Vagina (tissue), 2 donors: ENCODE measurements around the gene TAS2R40.

ENCODE experiments used
- POLR2A ChIP-seq, 2 donors: fragments of 450-650 bp; IDR thresholded peaks; one replicate each; pipeline ENCODE4 v1.6.1; 2017; ENCODE audit warnings: antibody characterized with exemption in 2 of 2, mild to moderate bottlenecking in 2 of 2, moderate library complexity in 2 of 2
- POLR2AphosphoS5 ChIP-seq, 2 donors: sonication (generic); formaldehyde crosslinking; IDR thresholded peaks; one replicate each; pipeline ENCODE4 v1.9.0; 2017; ENCODE audit warnings: antibody characterized with exemption in 2 of 2, mild to moderate bottlenecking in 2 of 2, low read depth in 1 of 2; ENCODE audit not compliant: insufficient read depth in 1 of 2
- TF ChIP-seq, protein P1 (sequence below), 3 experiments: fragments of 450-650 bp in 2 of 3; fragments of 200-600 bp in 1 of 3; sonication (generic) in 1 of 3; IDR thresholded peaks; one replicate each; pipeline ENCODE4 v1.5.1; 2017 to 2019; ENCODE audit warnings: antibody characterized with exemption in 3 of 3, mild to moderate bottlenecking in 2 of 3, moderate library complexity in 2 of 3

DNA sequence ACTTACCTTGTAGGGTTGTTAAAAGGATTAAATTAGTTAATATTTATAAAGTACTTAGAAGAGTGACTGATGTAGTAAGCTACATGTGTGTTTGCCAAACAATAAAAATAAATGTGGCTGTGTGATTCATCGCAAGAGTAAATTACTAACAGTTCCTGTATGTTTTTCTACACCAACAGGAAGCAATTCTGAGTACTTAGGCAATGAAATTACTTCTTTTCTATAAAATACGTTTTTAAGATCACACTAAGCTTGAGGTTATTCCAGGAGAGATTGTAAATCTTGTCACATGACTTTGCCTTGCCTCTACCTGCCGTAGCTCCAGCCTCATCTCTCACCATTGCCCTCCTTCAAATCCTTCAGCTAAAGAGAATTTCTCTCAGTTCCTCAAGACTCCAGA lies 23.3 kb downstream of the TAS2R40 start:
- TF ChIP-seq, protein P1, sequence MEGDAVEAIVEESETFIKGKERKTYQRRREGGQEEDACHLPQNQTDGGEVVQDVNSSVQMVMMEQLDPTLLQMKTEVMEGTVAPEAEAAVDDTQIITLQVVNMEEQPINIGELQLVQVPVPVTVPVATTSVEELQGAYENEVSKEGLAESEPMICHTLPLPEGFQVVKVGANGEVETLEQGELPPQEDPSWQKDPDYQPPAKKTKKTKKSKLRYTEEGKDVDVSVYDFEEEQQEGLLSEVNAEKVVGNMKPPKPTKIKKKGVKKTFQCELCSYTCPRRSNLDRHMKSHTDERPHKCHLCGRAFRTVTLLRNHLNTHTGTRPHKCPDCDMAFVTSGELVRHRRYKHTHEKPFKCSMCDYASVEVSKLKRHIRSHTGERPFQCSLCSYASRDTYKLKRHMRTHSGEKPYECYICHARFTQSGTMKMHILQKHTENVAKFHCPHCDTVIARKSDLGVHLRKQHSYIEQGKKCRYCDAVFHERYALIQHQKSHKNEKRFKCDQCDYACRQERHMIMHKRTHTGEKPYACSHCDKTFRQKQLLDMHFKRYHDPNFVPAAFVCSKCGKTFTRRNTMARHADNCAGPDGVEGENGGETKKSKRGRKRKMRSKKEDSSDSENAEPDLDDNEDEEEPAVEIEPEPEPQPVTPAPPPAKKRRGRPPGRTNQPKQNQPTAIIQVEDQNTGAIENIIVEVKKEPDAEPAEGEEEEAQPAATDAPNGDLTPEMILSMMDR (IDR thresholded peaks at IDR 0.05), result no peak
- TF ChIP-seq POLR2A (IDR thresholded peaks at IDR 0.05) (no peak), POLR2AphosphoS5 (IDR thresholded peaks at IDR 0.05; ENCODE audit: insufficient read depth in 1 of 2, low read depth in 1 of 2) (no peak)
